ENCODE measurements around the gene AURKAIP1.
"Not testable (repeated sequence)": the region's sequence is repeated elsewhere in the genome, so short reads cannot be mapped to it uniquely, and the experiment has no call there.

The AURKAIP1 gene

DNA sequence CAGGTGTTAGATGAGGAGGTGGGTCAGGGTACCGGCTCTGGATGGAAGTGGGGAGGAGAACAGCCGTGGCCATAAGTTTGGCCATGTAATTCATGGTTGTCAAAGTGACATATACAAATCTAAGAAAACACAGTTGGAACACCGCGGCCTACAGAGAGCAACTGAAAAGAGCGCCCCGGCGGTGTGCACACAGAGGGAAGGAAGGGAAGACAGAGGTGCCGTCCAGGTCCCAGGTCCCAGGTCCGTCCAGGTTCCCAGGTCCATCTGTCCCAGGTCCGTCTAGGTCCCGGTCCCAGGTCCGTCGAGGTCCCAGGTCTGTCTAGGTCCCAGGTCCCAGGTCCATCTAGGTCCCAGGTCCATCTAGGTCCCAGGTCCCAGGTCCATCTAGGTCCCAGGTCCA is 36.6 kb upstream of the AURKAIP1 start:
- no peak overlapping the region for H3K4me2 ChIP-seq
- H3K9ac ChIP-seq, result no peak overlapping the region

DNA sequence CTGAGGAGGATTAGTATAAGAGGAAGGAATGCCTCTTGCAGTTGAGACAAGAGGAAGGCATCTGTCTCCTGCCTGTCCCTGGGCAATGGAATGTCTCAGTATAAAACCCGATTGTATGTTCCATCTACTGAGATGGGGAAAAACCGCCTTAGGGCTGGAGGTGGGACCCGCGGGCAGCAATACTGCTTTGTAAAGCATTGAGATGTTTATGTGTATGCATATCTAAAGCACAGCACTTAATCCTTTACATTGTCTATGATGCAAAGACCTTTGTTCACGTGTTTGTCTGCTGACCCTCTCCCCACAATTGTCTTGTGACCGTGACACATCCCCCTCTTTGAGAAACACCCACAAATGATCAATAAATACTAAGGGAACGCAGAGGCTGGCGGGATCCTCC is 35.2 kb upstream of the AURKAIP1 start:
- H4K20me1 ChIP-seq (ENCODE audit: insufficient read depth); H3K4me2 ChIP-seq; H3K36me3 ChIP-seq (ENCODE audit: insufficient read depth); H3K4me3 ChIP-seq (IDR thresholded peaks at IDR 0.05; ENCODE audit: insufficient read depth, low read depth, low read length); H3K9ac ChIP-seq; H2AFZ ChIP-seq (ENCODE audit: low read depth); H3K27me3 ChIP-seq (ENCODE audit: insufficient read depth, low read depth); H3K27ac ChIP-seq: not testable (repeated sequence)
- peaks cover 19% of the 10 kb centered on the region for H3K4me1 ChIP-seq (ENCODE audit: low read depth, poor library complexity, severe bottlenecking)
- peaks cover 38% of the 10 kb centered on the region for H3K79me2 ChIP-seq (ENCODE audit: insufficient read depth, low read depth)

More for the DNA sequence above, 36.6 kb upstream of the AURKAIP1 start:
- Histone ChIP-seq H3K4me1 (ENCODE audit: low read depth, poor library complexity, severe bottlenecking) (peaks cover 8% of the 10 kb centered on the region), H3K79me2 (ENCODE audit: insufficient read depth, low read depth) (peaks cover 24% of the 10 kb centered on the region), H3K36me3 (ENCODE audit: insufficient read depth) (no peaks in the 10 kb centered on the region), H4K20me1 (ENCODE audit: insufficient read depth) (no peaks in the 10 kb centered on the region), H3K4me3 (IDR thresholded peaks at IDR 0.05; ENCODE audit: insufficient read depth, low read depth, low read length) (no peak overlapping the region), H3K27ac (no peak overlapping the region), H2AFZ (ENCODE audit: low read depth) (no peak overlapping the region), H3K27me3 (ENCODE audit: insufficient read depth, low read depth) (no peaks in the 10 kb centered on the region; the same call in 1 of the 2 replicates)
- TF ChIP-seq, protein P1, sequence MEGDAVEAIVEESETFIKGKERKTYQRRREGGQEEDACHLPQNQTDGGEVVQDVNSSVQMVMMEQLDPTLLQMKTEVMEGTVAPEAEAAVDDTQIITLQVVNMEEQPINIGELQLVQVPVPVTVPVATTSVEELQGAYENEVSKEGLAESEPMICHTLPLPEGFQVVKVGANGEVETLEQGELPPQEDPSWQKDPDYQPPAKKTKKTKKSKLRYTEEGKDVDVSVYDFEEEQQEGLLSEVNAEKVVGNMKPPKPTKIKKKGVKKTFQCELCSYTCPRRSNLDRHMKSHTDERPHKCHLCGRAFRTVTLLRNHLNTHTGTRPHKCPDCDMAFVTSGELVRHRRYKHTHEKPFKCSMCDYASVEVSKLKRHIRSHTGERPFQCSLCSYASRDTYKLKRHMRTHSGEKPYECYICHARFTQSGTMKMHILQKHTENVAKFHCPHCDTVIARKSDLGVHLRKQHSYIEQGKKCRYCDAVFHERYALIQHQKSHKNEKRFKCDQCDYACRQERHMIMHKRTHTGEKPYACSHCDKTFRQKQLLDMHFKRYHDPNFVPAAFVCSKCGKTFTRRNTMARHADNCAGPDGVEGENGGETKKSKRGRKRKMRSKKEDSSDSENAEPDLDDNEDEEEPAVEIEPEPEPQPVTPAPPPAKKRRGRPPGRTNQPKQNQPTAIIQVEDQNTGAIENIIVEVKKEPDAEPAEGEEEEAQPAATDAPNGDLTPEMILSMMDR (conservative IDR thresholded peaks at IDR 0.05; ENCODE audit: low read depth, low read length), result no peak

DNA sequence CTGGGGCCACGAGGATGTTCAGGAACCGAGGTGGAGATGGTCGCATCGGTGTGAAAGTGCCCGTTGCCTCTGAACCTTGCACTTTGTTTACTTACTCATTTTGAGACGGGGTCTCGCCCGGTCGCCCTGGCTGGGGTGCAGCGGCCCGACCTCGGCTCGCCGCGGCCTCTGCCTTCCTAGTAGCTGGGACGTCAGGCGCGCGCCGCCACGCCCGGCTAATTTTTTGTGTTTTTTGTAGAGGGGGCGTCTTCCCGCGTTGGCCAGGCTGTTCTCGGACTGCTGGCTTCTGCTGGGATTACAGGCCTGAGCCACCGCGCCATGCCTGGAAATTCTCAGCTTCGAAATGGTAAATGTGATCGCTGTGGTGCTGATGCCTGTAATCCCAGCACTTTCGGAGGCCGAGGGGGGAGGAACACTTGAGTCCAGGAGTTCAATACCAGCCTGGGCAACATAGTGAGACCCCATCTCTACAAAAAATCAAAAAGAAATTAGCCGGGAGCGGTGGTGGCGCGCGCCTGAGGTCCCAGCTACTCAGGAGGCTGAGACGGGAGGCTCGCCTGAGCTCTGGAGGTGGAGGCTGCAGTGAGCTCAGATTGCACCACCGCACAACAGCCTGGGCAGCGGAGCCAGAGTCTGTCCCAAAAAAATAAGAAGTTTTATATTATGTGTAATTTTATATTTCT is 32.8 kb upstream of the AURKAIP1 start:
- peak overlapping the region; percentile 35 for H3K4me3 ChIP-seq (IDR thresholded peaks at IDR 0.05; ENCODE audit: insufficient read depth, low read depth, low read length)
- peak overlapping the region; percentile 70 for H3K27ac ChIP-seq
- H4K20me1 ChIP-seq (ENCODE audit: insufficient read depth), result no peaks in the 10 kb centered on the region

DNA sequence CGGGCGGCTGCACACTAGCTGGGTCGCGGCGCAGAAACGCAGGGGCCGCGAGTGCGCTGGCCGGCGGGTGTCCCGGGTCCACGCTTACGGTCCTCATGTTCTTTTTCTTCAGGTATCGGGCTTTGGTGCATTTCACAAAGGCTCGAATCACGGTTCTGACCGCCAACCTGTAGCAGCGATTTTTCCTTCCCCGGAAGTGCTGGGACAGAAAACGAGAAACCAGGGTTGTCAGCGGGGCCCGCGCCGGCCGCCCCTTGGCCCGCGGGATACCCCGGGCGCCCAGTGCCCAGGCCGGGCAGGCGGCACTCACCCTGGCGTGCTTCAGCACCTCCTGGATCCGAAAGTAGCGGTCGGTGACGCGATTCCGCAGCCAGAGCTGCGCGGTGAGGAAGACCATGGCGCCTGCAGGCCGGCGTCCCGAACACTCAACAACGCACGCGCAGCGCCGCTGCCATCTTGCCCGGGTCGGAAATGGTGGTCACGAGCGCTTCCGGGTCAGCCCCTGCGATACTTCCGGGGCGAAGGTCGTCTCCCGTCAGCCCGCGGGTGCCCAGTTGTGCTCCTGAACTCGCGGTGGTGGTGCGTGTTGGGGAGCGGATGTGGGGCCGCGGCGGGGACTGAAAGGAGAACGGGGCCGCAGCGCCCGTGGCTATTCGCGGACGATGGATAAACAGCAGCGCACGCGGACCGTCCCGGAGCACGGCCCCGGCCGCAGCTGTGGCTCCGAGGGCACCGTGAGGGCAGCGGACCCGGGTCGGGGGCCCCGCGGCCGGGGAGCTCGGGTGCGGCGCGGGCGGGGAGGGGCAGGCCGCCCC is 32.0 kb upstream of the AURKAIP1 start, which contains the start of gene MRPL20:
TSS of gene MRPL20 (minus strand) at position 473 of the 815 bp plus-strand sequence. CDS start at position 397, 76 bp downstream.
- H3K9ac ChIP-seq, result peak within 1 kb of the TSS; percentile 78
- peak within 1 kb of the TSS; percentile 39 for H2AFZ ChIP-seq (ENCODE audit: low read depth)
- H4K20me1 ChIP-seq (ENCODE audit: insufficient read depth), result no peaks in the 10 kb centered on the region
- H3K79me2 ChIP-seq (ENCODE audit: insufficient read depth, low read depth), result peaks cover 55% of the 10 kb centered on the region
- H3K4me2 ChIP-seq, result peak within 1 kb of the TSS; percentile 84
- peak within 1 kb of the TSS; percentile 70 for H3K27ac ChIP-seq
- H3K4me3 ChIP-seq (IDR thresholded peaks at IDR 0.05; ENCODE audit: insufficient read depth, low read depth, low read length), result peak within 1 kb of the TSS; percentile 35
- peaks cover 29% of the 10 kb centered on the region for H3K4me1 ChIP-seq (ENCODE audit: low read depth, poor library complexity, severe bottlenecking)
- H3K36me3 ChIP-seq (ENCODE audit: insufficient read depth), result peaks cover 11% of the 10 kb centered on the region; the same call in 1 of the 2 replicates
- no peaks in the 10 kb centered on the region for H3K27me3 ChIP-seq (ENCODE audit: insufficient read depth, low read depth)
- TF ChIP-seq, protein P1 (conservative IDR thresholded peaks at IDR 0.05; ENCODE audit: low read depth, low read length), result no peak

More for the DNA sequence above, 32.8 kb upstream of the AURKAIP1 start:
- Histone ChIP-seq H3K4me2 (peak overlapping the region; percentile 67), H3K36me3 (ENCODE audit: insufficient read depth) (peaks cover 11% of the 10 kb centered on the region; the same call in 1 of the 2 replicates), H3K9ac (peak overlapping the region; percentile 78), H3K79me2 (ENCODE audit: insufficient read depth, low read depth) (peaks cover 55% of the 10 kb centered on the region), H2AFZ (ENCODE audit: low read depth) (peak overlapping the region; percentile 39), H3K27me3 (ENCODE audit: insufficient read depth, low read depth) (no peaks in the 10 kb centered on the region; the same call in 1 of the 2 replicates), H3K4me1 (ENCODE audit: low read depth, poor library complexity, severe bottlenecking) (peaks cover 23% of the 10 kb centered on the region)
- TF ChIP-seq, protein P1 (conservative IDR thresholded peaks at IDR 0.05; ENCODE audit: low read depth, low read length), result no peak

Data from KMS-11 (cell line).